GM21360 (cell line): ENCODE data around the gene P2RX2.

Experiments
- ATAC-seq: cut with Tn5 transposase; IDR thresholded peaks from one replicate; pipeline ENCODE4 v1.9.1; 2021; ENCODE audit warnings: mild to moderate bottlenecking, moderate library complexity; ENCODE audit not compliant: unreplicated experiment

P2RX2 gene

GRCh38 chr12:132634411-132634990, 15.9 kb downstream of the P2RX2 start:
- no peak for ATAC-seq

DNA sequence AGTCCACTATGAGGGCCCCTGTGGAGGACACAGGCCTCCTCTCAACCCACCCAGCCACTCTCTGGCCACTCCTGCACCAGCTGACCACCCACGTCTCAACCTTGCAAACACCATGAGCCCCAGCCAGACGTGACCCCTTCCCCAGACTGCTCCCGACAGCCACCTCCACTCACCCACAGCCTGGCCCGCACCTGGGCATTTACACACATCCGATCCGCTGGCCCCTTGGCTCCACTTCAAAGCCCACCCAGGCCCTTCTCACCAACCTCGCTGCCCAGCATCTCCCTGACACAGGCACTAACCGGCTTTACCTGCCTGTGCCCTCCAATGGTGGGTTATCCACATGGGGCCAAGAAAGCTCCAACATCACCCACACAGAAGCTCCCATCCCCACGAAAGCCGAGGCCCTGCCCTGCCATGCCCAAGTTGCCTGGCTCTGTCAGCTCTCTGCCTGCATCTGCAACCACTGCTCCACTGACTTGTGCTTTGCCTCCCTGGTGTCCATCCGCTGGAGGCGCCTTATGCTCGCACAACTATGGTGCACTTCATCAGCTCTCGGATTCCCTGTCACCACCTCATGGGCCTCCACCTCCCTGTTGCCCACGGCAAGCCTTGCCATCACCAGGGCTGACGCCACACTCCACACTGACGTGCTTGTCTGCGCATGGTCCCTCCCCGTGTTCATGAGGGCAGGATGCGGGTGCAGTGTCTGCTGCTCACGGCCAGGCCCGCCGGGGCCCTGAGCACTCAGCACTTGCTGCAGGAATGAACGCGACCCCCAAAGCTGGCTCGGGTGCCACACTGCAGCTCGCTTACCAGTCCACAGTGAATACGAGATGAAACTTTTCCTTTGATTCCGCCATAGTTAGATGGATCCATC, 16.7 kb downstream of the P2RX2 start:
- no peak for ATAC-seq

GRCh38 chr12:132637811-132638210, 19.2 kb downstream of the P2RX2 start:
- no peak for ATAC-seq

DNA sequence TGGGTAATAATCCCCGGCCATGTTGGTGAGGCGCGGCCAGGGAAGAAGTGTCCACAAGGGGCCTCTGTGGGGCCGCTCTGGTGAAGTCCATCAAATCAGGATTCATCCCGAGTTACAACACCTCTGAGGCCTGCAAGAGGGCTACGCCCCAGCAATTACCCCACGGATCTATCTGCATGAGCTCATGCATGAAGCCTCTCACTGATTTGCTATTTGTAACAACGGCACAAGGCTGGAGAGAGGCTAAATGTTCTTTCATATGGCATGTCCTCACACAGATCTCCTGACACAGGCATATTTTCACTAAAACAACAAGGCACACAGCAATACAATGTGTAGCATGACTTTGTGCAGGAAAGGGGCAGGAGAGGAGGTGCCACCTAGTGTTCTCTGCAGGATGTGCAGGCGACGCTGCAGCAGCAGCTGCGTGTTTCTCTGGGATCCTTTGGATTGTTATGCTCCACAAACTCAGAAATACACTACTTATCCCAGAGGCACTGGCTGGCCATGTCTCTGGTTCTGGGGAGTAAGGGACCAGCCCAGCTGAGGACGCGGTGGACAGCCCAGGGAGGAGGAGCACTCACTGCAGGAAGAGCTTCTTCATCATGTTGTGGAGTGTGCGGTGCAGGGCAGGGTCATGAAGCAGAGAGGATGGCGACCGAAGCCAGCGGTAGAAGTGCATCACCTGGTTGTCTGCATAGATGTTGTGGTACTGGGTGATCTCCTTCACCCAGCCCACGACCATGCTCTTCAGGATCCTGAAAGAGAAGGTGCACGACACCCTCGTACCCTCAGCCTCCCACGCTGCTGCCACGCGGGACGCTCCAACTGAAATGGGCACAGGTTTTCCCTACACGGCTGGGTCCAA, 20.2 kb downstream of the P2RX2 start:
- no peak for ATAC-seq

GRCh38 chr12:132639956-132640520, 21.5 kb downstream of the P2RX2 start:
- ATAC-seq = no peak

GRCh38 chr12:132640936-132641335, 22.4 kb downstream of the P2RX2 start:
- no peak for ATAC-seq

GRCh38 chr12:132641811-132642650, 23.5 kb downstream of the P2RX2 start:
- ATAC-seq = no peak

GRCh38 chr12:132642846-132643835, 24.6 kb downstream of the P2RX2 start:
- no peak for ATAC-seq

GRCh38 chr12:132646850-132647249, 28.3 kb downstream of the P2RX2 start:
- no peak for ATAC-seq

- ATAC-seq = no peak
Measured at GRCh38 chr12:132647858-132648257, 29.3 kb downstream of the P2RX2 start.

DNA sequence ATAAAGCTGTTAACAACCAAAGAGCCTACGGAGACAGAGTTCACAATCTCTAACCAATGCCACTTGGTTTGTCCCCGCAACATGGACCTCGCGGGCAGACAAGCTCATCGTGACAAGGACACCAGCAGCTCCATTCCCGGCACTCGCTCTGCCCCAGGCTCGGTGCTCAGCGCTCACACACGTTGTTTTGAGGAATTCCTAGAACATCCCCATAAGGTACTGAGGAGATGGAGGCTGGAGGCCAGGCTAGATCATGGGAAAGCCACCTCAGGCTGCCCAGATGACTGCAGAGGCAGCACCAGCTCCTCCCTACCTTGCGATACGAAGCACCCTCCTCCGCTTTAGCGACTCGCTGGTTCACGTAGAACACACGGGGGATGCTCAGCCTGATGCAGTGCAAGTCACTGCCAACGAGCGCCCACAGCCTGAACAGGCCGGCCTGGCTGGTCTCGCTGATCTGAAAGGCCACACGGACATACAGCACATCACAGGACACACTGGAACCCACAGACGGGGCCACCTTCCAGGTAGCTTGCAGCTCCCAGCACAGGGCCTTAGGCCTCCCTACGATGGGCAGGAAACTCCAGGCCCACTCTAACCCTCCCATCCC, 30.1 kb downstream of the P2RX2 start:
- no peak for ATAC-seq

GRCh38 chr12:132649226-132649945, 30.8 kb downstream of the P2RX2 start:
- ATAC-seq = no peak

DNA sequence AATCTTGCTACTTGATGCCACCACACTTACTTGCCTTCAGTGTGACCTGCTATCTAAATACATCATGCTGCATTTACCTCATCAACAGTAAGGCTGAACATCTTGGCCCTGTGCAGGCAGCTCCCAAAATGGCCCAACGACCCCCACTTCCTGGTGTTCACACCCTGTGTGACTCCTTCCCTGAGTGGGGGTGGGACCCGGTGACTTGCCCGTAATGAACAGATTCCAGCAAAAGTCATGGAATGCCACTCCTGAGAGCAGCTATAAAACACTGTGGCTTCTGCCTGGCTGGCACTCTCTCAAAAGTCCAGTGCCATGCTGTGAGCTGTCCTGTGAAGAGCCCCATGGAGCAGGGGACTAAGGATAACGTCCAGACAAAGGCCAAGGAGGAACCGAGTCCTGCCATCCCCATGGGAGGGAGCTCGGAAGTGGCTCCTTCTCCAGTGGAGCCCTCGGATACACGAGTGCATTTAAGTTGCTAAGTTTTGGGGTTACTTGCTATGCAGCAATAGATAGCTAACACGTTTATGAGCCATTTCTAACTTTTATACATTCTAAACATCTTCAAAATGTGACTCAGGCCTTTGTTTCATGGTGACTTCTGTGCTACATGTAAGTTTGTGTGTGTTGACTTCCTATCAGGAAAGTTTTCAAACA, 33.0 kb downstream of the P2RX2 start:
- ATAC-seq = no peak

DNA sequence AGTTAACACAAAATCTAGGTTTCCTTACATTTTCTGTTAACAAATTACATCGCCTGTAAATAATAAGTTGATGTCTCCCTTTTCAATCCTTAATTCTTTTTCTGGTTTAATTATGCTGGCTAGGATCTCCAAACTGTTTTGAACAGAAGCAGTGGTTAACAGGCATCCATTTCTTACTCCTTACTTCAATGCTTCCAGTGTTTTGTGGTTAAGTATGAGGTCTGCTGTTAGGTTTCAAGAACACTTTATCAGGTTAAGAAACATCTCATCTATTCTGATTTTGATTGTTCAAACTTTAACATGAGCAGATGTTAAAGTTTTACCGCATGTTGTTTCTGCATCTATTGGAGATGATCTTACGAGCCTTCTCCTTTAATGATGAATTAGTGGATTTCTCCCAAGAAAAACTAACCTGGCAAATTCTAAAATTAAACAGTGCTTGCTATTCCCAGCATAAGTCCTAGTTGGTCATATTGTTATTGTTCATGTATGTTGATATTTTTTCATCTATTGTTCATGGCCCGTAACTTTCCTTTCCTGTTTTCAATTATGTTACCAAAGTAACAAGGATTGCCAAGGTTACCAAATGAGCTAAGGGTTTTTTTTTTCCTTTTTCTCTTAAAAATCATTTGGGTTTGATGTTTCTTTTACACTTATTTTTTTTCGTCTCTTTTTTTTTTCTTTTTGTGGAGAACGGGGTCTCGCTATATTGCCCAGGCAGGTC, 35.2 kb downstream of the P2RX2 start:
- ATAC-seq = no peak

DNA sequence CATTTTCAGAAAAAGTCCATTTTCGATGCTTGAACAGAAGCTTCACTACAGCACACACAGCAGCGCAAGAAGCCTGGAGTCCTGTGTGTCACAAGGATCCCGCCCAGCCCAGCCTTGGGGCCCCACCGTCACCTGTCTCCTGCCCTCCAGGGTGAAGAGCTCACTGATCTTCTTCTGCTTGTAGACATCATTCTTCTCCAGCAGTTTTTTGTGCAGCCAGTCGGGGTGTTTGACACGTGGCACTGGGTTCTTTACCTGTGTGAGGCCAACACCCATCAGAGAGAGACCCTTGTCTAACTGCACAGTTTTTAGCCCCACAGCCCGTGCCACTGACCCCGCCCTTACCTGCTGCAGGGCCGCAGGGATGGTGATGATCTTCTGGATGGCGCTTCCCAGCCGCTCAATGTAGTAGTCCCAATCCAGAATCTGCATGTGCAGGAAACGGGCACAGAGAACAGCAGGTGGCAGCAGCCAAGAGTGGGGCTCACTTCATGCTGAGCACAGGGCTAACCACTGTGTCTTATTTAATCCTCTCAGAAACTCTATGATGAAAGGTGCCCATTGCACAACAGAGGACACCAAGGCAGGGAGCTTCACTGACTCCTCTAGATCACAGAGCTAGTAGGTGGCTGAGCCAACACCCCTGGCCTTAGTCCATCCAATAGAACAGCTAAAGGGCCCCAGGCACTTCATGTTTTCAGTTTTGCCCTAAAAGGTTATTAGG, 38.6 kb downstream of the P2RX2 start:
- no peak for ATAC-seq
